HL-60 (cell line): ENCODE results near the gene TNFRSF21.

Experiments used
- DNase-seq, 2 experiments: peaks; one replicate each; pipeline ENCODE4 v3.0.0-alpha.2; 2010 to 2020; ENCODE audit warnings: low read depth in 1 of 2, low spot score in 1 of 2
- H3K27ac ChIP-seq: fragments of 250-450 bp; sonication (Bioruptor Pico); replicated peaks from 2 replicates; pipeline ENCODE4 v1.5.1; 2020; ENCODE audit warnings: mild to moderate bottlenecking, moderate library complexity
- H3K27me3 ChIP-seq: fragments of 250-450 bp; sonication (Bioruptor Pico); 2 replicates; pipeline ENCODE4 v1.5.1; 2021; ENCODE audit warnings: mild to moderate bottlenecking, moderate library complexity; ENCODE audit not compliant: insufficient read depth, poor library complexity, severe bottlenecking
- H3K4me3 ChIP-seq: replicated peaks from 2 replicates; pipeline ENCODE4 v1.5.1; 2011; ENCODE audit warnings: mild to moderate bottlenecking, control low read depth, low read length; ENCODE audit not compliant: insufficient read depth
- CTCF ChIP-seq: IDR thresholded peaks from one replicate; pipeline ENCODE4 v1.5.1; 2011; ENCODE audit warnings: low read length, control low read depth, inconsistent platforms; ENCODE audit not compliant: insufficient read depth
- GABPA ChIP-seq: IDR thresholded peaks from 2 replicates; pipeline ENCODE4 v1.6.1; 2012; ENCODE audit warnings: low read depth
- POLR2AphosphoS5 ChIP-seq: IDR thresholded peaks from 2 replicates; pipeline ENCODE4 v1.6.1; 2012; ENCODE audit warnings: low read depth
- REST ChIP-seq: IDR thresholded peaks from 2 replicates; pipeline ENCODE4 v1.6.1; 2012; ENCODE audit warnings: low read depth; ENCODE audit not compliant: insufficient replicate concordance
- SPI1 ChIP-seq: IDR thresholded peaks from 2 replicates; pipeline ENCODE4 v1.6.1; 2012; ENCODE audit warnings: low read depth, mild to moderate bottlenecking, borderline replicate concordance

The TNFRSF21 gene

GRCh38 chr6:47253136-47253535 lies 56.6 kb downstream of the TNFRSF21 start:
- H3K4me3 ChIP-seq, result no peak overlapping the region
- DNase-seq, result no peak
- no peak for TF ChIP-seq POLR2AphosphoS5
- H3K27me3 ChIP-seq, result no peaks in the 10 kb centered on the region
- no peak overlapping the region for H3K27ac ChIP-seq

- DNase-seq, result no peak
Measured at GRCh38 chr6:47252633-47253032, 57.1 kb downstream of the TNFRSF21 start.

GRCh38 chr6:47251396-47251795 lies 58.3 kb downstream of the TNFRSF21 start:
- no peaks in the 10 kb centered on the region for H3K27me3 ChIP-seq
- DNase-seq, result no peak
- no peak for TF ChIP-seq POLR2AphosphoS5
- no peak for TF ChIP-seq CTCF
- TF ChIP-seq GABPA, result no peak
- no peak for TF ChIP-seq SPI1
- TF ChIP-seq REST, result no peak
- no peak overlapping the region for H3K4me3 ChIP-seq
- no peak overlapping the region for H3K27ac ChIP-seq

More at GRCh38 chr6:47252633-47253032, 57.1 kb downstream of the TNFRSF21 start:
- Histone ChIP-seq H3K27ac (no peak overlapping the region), H3K4me3 (no peak overlapping the region), H3K27me3 (no peaks in the 10 kb centered on the region)
- no peak for TF ChIP-seq SPI1
- no peak for TF ChIP-seq CTCF

- TF ChIP-seq POLR2AphosphoS5, result no peak
- no peak for TF ChIP-seq GABPA
- Histone ChIP-seq H3K27ac (no peak overlapping the region), H3K4me3 (no peak overlapping the region), H3K27me3 (no peaks in the 10 kb centered on the region)
- DNase-seq, result no peak
Measured at GRCh38 chr6:47250302-47250701, 59.4 kb downstream of the TNFRSF21 start.

GRCh38 chr6:47248446-47248845 lies 61.3 kb downstream of the TNFRSF21 start:
- DNase-seq, result no peak
- Histone ChIP-seq H3K27me3 (no peaks in the 10 kb centered on the region), H3K4me3 (no peak overlapping the region), H3K27ac (no peak overlapping the region)
- no peak for TF ChIP-seq POLR2AphosphoS5
- no peak for TF ChIP-seq CTCF
- TF ChIP-seq SPI1, result no peak
- no peak for TF ChIP-seq REST
- TF ChIP-seq GABPA, result no peak
